Lower leg skin (tissue), 4 donors: Measurements from ENCODE around the gene DLG2. TPM values are rescaled to one million over a fixed set of nuclear protein-coding genes. Genes with fewer than 3 reads are reported as not detected.

Source experiments
- DNase-seq, 2 donors: peaks; one replicate each; pipeline ENCODE4 v3.0.0-alpha.2; 2019; ENCODE audit warnings: low spot score in 2 of 2
- H3K4me3 ChIP-seq: fragments of 200-600 bp; sonication (generic); 2 replicates; pipeline ENCODE4 v1.5.1; 2017; ENCODE audit warnings: mild to moderate bottlenecking, low read depth; ENCODE audit not compliant: poor library complexity, severe bottlenecking
- CTCF ChIP-seq, 3 donors: fragments of 450-650 bp; IDR thresholded peaks; one replicate each; pipeline ENCODE4 v1.5.1; 2016; ENCODE audit warnings: antibody characterized with exemption in 3 of 3, mild to moderate bottlenecking in 3 of 3, moderate library complexity in 2 of 3
- POLR2A ChIP-seq, 2 donors: fragments of 450-650 bp; IDR thresholded peaks; one replicate each; pipeline ENCODE4 v1.6.1; 2016 to 2017; ENCODE audit warnings: antibody characterized with exemption in 2 of 2, mild to moderate bottlenecking in 1 of 2, moderate library complexity in 1 of 2
- WGBS, 2 donors: methylation state at CpG; one replicate each; pipeline ENCODE4 v1.1.5; 2018; 5-methylcytosine and 5-hydroxymethylcytosine counted together
- intact Hi-C: fragments of 100-400 bp; cut with DNase I; formaldehyde crosslinking; loops from one replicate; pipeline ENCODE4 v1.15.0; 2023; ENCODE audit warnings: low total_unique reads
- total RNA-seq, 4 donors: library from RNA; depleted of rRNA; stranded (reverse); fragments of >200 nt; gene quantifications; one replicate each; pipeline ENCODE4 v1.1.0, GENCODE V29; 2016

The DLG2 gene
- total RNA-seq, 4 donors from 2014 or later = 37.6 to 68.3 (median 46.0) TPM

- TF ChIP-seq POLR2A (IDR thresholded peaks at IDR 0.05) = no peak
- no peak for TF ChIP-seq CTCF (IDR thresholded peaks at IDR 0.05)
- WGBS, 2 donors = 91 to 95% methylated on average over 20 of the region's 20 CpGs
- intact Hi-C loops = no loop called here
- no peak overlapping the region for H3K4me3 ChIP-seq
- DNase-seq = no peak
These were observed 1414.4 kb downstream of the DLG2 start for GRCh38 chr11:84212468-84213390.

GRCh38 chr11:84211896-84212295, 1415.2 kb downstream of the DLG2 start:
- WGBS, 2 donors = 86 to 88% methylated on average over 3 of the region's 3 CpGs

DNA sequence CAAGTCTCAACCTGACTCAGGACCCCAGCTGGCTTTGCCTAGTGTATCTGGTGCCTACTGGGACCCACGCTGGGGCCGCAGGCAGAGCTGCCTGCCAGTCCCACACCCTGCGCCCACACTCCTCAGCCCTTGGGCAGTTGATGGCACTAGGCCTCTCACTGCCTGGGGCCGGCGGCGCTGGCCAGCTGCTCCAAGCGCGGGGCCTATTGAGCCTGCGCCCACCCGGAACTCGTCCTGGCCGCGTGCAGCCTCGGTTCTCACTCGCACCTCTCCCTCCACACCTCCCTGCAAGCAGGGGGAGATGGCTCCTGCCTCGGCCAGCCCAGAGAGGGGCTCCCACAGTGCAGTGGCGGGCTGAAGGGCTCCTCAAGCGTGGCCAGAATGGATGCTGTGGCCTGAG, 1432.4 kb downstream of the DLG2 start:
- DNase-seq = no peak
- intact Hi-C loops = no loop called here
- H3K4me3 ChIP-seq = no peak overlapping the region
- TF ChIP-seq CTCF (IDR thresholded peaks at IDR 0.05) (no peak), POLR2A (IDR thresholded peaks at IDR 0.05) (no peak)
- 92 to 97% methylated on average over 17 to 18 of the region's 18 CpGs for WGBS, 2 donors

More at GRCh38 chr11:84211896-84212295, 1415.2 kb downstream of the DLG2 start:
- no peak for DNase-seq
- TF ChIP-seq CTCF (IDR thresholded peaks at IDR 0.05) (no peak), POLR2A (IDR thresholded peaks at IDR 0.05) (no peak)
- H3K4me3 ChIP-seq = no peak overlapping the region
- intact Hi-C loops = no loop called here

DNA sequence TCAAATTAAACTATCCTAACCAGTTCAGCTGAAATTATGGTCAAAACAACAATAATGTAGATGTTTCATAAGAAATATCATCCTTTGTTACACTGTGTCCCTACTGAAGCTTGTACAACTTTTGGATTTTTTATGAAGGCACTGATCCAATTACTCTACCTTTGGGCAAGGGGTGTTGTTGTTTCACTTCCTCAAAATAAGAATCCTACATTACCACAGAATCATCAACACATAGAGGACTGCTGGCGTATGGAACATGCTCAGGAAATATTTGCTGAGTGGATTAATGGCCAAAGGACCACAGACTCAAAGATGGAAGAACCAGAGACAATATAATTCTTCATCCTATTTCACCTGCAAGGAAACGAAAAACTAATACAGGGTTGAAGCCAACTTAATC, 1433.4 kb downstream of the DLG2 start:
- intact Hi-C loops = no loop called here
- 79 to 87% methylated on average over 2 of the region's 2 CpGs for WGBS, 2 donors
- H3K4me3 ChIP-seq = no peak overlapping the region
- TF ChIP-seq POLR2A (IDR thresholded peaks at IDR 0.05) (no peak), CTCF (IDR thresholded peaks at IDR 0.05) (no peak)
- no peak for DNase-seq

- no peak for DNase-seq
- WGBS, 2 donors = 5 to 7% methylated on average over 1 of the region's 1 CpG
- intact Hi-C loops = no loop called here
- H3K4me3 ChIP-seq = no peak overlapping the region
- TF ChIP-seq POLR2A (IDR thresholded peaks at IDR 0.05) (no peak), CTCF (IDR thresholded peaks at IDR 0.05) (no peak)
These were observed 1438.6 kb downstream of the DLG2 start for GRCh38 chr11:84188521-84188920.
